ENCODE measurements around the gene FAM204A.

The FAM204A gene

GRCh38 chr10:118341791-118342637 lies at the start of gene FAM204A:
TSS of gene FAM204A (minus strand) at chr10:118342324. CDS start at chr10:118336415, 5,909 bp downstream.
- peak; percentile 86 to 95 (median 93) for DNase-seq (ENCODE audit: low read depth in 3 of 3, low spot score in 1 of 3)

GRCh38 chr10:118383699-118384098 lies 41.6 kb upstream of the FAM204A start:
- no peak for DNase-seq (ENCODE audit: low read depth in 3 of 3, low spot score in 1 of 3)

- DNase-seq (ENCODE audit: low read depth in 3 of 3, low spot score in 1 of 3) = no peak
These were observed 41.1 kb upstream of the FAM204A start for GRCh38 chr10:118383063-118383689.

GRCh38 chr10:118374404-118374803 lies 32.3 kb upstream of the FAM204A start:
- no peak for DNase-seq (ENCODE audit: low read depth in 3 of 3, low spot score in 1 of 3)

GRCh38 chr10:118373786-118374185 lies 31.7 kb upstream of the FAM204A start:
- no peak for DNase-seq (ENCODE audit: low read depth in 3 of 3, low spot score in 1 of 3)

GRCh38 chr10:118370499-118370898 lies 28.4 kb upstream of the FAM204A start:
- DNase-seq (ENCODE audit: low read depth in 3 of 3, low spot score in 1 of 3) = no peak

GRCh38 chr10:118369641-118370205 lies 27.6 kb upstream of the FAM204A start:
- no peak for DNase-seq (ENCODE audit: low read depth in 3 of 3, low spot score in 1 of 3)

- DNase-seq (ENCODE audit: low read depth in 3 of 3, low spot score in 1 of 3) = no peak
These were observed 23.6 kb upstream of the FAM204A start for GRCh38 chr10:118365702-118366101.

GRCh38 chr10:118362103-118362502 lies 20.0 kb upstream of the FAM204A start:
- no peak for DNase-seq (ENCODE audit: low read depth in 3 of 3, low spot score in 1 of 3)

GRCh38 chr10:118358327-118358726 lies 16.2 kb upstream of the FAM204A start:
- no peak for DNase-seq (ENCODE audit: low read depth in 3 of 3, low spot score in 1 of 3)

- DNase-seq (ENCODE audit: low read depth in 3 of 3, low spot score in 1 of 3) = no peak
These were observed 15.7 kb upstream of the FAM204A start for GRCh38 chr10:118357841-118358240.

- DNase-seq (ENCODE audit: low read depth in 3 of 3, low spot score in 1 of 3) = no peak
These were observed 14.5 kb upstream of the FAM204A start for GRCh38 chr10:118356628-118357027.

GRCh38 chr10:118355234-118355633 lies 13.1 kb upstream of the FAM204A start:
- no peak for DNase-seq (ENCODE audit: low read depth in 3 of 3, low spot score in 1 of 3)

- no peak for DNase-seq (ENCODE audit: low read depth in 3 of 3, low spot score in 1 of 3)
These were observed 7.1 kb upstream of the FAM204A start for GRCh38 chr10:118349235-118349634.

- DNase-seq (ENCODE audit: low read depth in 3 of 3, low spot score in 1 of 3) = no peak
These were observed 1.4 kb upstream of the FAM204A start for GRCh38 chr10:118343549-118343948.

- no peak for DNase-seq (ENCODE audit: low read depth in 3 of 3, low spot score in 1 of 3)
These were observed 991 bp upstream of the FAM204A start for GRCh38 chr10:118343115-118343514.

- no peak for DNase-seq (ENCODE audit: low read depth in 3 of 3, low spot score in 1 of 3)
These were observed 505 bp upstream of the FAM204A start for GRCh38 chr10:118342638-118343020.

- DNase-seq (ENCODE audit: low read depth in 3 of 3, low spot score in 1 of 3) = no peak
These were observed 1.6 kb downstream of the FAM204A start for GRCh38 chr10:118340486-118340885.

GRCh38 chr10:118339111-118339510 lies 3.0 kb downstream of the FAM204A start:
- no peak for DNase-seq (ENCODE audit: low read depth in 3 of 3, low spot score in 1 of 3)

- no peak for DNase-seq (ENCODE audit: low read depth in 3 of 3, low spot score in 1 of 3)
These were observed 4.8 kb downstream of the FAM204A start for GRCh38 chr10:118337356-118337755.

GRCh38 chr10:118333871-118334270 lies 8.3 kb downstream of the FAM204A start:
- no peak for DNase-seq (ENCODE audit: low read depth in 3 of 3, low spot score in 1 of 3)
